GM11168 (cell line): ENCODE data around the gene ZDHHC9.

Source experiments
- in situ Hi-C: fragments of 300-500 bp; cut with MboI; formaldehyde crosslinking; loops from one replicate; pipeline ENCODE4 v1.12.0; 2022; ENCODE audit warnings: low sequenced_read_pairs; ENCODE audit not compliant: unreplicated experiment

The ZDHHC9 gene

DNA sequence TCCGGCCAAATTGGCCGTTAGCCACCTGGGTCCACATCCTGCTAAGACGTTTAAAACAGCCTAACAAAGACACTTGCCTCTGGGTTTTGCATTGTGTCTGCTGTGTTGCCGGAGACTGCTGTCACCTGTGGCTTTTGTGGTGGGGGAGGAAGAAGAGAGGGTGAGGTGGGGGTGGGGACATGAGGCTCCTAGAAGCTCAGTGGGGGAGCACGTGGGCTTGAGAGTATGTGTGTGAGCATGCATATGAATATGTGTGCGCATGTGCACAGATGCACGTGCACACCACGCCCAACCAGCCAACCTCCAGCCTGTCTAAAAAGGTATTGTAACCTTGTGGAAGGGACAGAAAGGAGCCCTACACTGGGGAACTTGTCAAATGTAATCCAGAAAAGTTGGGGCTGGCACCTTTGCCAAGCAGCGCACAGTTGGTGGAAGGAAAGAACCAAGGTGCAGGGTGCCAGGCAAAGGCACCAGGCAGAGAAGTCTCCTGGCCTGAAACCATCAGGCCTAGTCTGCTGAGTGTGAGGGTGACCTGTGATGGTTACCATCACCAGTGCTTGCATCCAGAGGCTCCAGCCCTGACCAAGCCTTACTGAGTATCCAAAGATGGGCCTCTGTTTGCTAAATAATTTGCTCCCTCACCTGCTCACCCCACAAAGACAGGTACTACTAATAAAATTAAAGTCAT is 74.1 kb downstream of the ZDHHC9 start:
- in situ Hi-C loops = no loop called here

DNA sequence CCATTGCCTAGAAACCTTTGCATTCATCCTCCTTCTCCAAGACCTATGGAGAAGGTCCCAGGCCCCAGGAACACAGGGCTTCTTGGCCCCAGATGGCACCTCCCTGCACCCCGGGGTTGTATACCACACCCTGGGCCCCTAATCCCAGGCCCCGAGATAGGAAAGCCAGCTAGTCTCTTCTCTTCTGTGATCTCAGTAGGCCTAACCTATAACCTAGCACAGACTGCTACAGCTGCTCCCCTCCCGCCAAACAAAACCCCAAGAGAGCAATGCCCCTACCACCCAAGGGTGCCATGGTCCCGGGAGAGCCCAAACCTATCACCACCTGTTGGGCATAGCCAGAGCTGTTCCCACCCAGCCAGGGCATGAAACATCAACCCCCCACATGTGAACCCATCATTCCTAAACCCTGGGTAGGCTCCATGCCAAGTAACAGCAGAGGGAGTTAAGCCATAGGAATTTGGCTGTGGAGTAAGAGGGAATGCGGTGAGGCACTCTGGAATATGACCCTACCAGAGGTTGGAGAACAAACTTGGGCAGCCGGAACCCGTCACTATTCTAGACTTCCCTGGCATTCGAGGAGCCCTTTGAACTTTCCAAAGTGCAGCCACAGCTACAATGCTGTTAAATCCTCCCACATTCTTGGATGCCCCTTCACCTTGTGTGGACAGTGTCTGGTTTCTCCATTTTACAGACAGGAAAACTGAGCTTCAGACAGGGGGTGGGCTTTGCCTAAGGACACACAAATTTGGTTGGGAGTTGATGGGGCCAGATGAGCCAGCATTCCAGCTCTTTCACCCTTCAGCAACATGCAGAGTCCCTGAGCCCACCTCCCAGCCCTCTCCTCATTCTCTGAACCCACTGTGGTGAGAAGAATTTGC is 74.9 kb downstream of the ZDHHC9 start:
- in situ Hi-C loops = no loop called here

- in situ Hi-C loops = no loop called here
These were observed 75.5 kb downstream of the ZDHHC9 start for GRCh38 chrX:129768186-129768585.

GRCh38 chrX:129763666-129764065 is 80.0 kb downstream of the ZDHHC9 start:
- in situ Hi-C loops = no loop called here

- in situ Hi-C loops = no loop called here
These were observed 81.2 kb downstream of the ZDHHC9 start for GRCh38 chrX:129762448-129762847.

- in situ Hi-C loops = no loop called here
These were observed 82.1 kb downstream of the ZDHHC9 start for GRCh38 chrX:129761596-129761995.

DNA sequence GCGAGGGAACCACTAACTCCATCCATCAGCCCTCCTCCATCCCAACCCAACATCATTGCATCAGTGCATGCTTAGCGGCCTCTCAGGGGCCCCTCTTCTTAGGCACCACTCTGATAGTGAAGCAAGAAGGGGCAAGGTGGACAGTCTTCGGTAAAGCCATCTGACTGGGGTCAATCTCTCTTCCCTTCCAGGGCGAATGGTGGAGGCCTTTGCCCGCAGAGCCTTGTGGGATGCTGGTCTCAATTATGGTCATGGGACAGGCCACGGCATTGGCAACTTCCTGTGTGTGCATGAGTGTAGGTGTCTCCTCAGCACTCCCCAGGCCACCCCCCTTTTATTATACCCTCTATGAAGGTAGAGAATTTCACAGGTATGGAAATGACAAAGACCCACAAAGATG is 82.7 kb downstream of the ZDHHC9 start:
- in situ Hi-C loops = no loop called here

GRCh38 chrX:129760155-129760554 is 83.5 kb downstream of the ZDHHC9 start:
- in situ Hi-C loops = no loop called here

DNA sequence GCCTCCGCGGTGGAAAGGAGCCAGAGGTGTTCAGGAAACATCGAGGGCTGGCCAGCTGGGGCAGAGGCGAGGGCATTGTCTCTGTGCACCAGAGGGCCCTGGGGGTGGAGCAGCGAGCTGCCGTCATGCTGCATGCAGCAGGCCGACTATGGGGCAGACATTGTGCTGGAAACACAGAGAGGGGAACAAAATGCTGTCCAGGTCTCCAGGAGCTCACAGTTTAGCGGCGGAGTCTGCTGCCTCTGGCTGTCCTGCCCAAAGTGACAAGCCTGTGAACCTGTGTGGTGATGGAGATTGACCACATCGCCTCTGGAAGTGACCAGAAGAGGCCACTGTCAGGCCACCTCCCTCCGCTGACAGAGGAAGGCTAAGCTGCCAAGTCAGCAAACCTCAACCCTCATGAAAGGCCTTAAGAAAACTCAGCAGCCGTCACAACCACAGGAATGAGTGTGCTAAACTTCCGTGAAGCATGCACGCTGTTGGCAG is 84.1 kb downstream of the ZDHHC9 start:
- in situ Hi-C loops = no loop called here

DNA sequence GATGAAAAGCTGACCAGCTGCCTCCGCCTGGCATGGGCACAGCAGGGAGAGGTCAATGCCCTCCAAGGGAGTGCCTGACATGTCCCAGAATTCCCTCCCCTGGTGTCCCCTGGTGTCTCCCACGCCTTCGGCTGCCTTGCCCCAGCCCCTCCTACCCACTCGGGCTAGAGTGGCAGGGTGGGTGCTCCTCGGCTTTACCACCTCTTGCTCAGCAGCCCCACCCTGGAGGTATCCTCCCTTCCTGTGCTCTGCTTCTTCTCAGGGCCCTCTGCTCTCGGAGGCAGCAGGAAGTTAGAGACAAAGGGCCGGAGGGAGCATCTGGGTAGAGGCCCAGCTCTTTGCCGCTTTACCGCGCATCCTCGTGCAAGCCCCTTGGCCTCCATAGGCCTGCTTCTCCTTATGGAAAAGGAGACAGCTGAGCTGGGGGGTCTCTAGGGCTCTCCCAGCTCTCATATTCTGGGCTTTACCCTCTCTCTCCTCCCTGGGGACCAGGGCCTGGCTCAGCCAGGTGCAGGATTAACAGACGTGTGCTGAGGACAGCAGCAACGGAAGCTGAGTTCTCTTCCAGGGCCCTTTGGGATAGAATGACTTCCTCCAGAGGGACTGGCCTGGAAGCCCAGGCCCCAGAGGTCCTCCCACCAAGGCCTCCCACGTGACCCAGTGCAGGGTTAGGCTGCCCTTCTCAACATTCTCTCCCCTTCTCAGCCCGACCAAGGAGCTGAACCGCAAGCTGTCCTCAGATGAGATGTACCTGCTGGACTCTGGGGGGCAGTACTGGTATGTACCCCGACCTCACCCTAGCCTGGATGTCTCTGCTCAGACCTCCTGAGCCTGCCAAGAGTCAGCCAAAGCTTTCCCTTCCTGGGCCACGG is 87.7 kb downstream of the ZDHHC9 start:
- in situ Hi-C loops = no loop called here

DNA sequence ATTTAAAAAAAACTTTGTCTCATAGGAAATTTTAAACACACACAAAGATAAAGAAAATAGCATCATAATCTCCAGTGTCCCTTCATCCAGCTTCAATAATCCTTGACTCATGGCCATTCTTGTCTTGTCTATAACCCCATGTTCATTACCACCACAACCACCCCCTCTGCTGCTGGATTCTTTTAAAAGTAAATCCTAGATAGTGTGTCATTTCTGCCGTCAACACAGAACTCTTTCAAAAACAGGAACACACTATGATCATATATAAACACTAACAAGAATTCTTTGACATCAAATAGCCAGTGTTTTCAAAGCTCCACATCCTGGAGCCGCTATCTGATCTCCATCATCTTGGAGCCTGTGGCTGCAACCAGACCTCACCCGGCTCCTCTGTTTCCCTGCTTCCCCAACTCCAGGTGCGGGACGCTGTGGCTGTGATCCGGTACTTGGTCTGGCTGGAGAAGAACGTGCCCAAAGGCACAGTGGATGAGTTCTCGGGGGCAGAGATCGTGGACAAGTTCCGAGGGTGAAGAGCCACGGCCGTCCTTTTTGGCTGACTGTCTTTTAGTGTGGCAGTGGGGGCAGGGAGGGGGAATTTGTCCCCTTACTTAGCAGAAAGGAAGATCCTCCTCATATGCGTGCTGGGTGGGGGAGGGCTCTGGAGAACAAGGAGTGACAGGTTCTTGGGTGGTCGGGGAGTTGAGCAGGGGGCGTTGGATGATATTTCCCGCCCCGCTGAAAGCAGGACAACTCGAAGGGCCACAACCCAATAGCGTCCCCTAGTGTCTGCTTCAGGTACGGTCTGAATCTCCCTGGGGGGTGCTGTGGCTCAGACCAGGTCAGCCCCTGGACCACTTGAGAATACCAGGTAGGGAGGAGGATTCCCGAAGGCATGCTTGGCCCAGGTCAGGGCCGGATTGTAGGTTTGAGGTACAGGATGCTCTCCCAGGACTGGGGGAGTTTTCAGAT is 89.3 kb downstream of the ZDHHC9 start:
- in situ Hi-C loops = no loop called here
